Measurements from ENCODE around the gene TMEM61. TPM values are rescaled to one million over a fixed set of nuclear protein-coding genes. Genes with fewer than 3 reads are reported as not detected.

The TMEM61 gene
- total RNA-seq, 1 experiment from 2014 or later: 0.74 TPM

GRCh38 chr1:54987427-54987826, 7.0 kb downstream of the TMEM61 start:
- CTCF ChIA-PET: interaction anchor here (0.7 to 7.7 kb wide), 5 partner anchors 9 to 43 kb away, joined by 5 to 51 read pairs (median 27); partner anchors contain the start of gene BSND
- Mint-ChIP-seq H3K27ac (no peak overlapping the region), H3K4me1 (peaks cover 12% of the 10 kb centered on the region), H3K4me3 (no peak overlapping the region), H3K27me3 (ENCODE audit: low read depth) (no peaks in the 10 kb centered on the region; the same call in 1 of the 2 replicates), H3K36me3 (no peaks in the 10 kb centered on the region), H3K9me3 (no peaks in the 10 kb centered on the region)
- POLR2A ChIA-PET: no interaction called here
- TF ChIP-seq NR3C1 (CRISPR knock-in tag; conservative IDR thresholded peaks at IDR 0.05; ENCODE audit: low read depth) (no peak), ZNF671 (CRISPR knock-in tag; IDR thresholded peaks at IDR 0.05) (no peak), ZNF138 (CRISPR knock-in tag; conservative IDR thresholded peaks at IDR 0.05) (no peak), MYBL2 (CRISPR knock-in tag; IDR thresholded peaks at IDR 0.05) (no peak)
- TF ChIP-seq, protein P1, sequence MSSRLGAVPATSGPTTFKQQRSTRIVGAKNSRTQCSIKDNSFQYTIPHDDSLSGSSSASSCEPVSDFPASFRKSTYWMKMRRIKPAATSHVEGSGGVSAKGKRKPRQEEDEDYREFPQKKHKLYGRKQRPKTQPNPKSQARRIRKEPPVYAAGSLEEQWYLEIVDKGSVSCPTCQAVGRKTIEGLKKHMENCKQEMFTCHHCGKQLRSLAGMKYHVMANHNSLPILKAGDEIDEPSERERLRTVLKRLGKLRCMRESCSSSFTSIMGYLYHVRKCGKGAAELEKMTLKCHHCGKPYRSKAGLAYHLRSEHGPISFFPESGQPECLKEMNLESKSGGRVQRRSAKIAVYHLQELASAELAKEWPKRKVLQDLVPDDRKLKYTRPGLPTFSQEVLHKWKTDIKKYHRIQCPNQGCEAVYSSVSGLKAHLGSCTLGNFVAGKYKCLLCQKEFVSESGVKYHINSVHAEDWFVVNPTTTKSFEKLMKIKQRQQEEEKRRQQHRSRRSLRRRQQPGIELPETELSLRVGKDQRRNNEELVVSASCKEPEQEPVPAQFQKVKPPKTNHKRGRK (CRISPR knock-in tag; IDR thresholded peaks at IDR 0.05; ENCODE audit: borderline replicate concordance): no peak
- DNase-seq (ENCODE audit: low spot score) (no peak), ATAC-seq (no peak)

GRCh38 chr1:54987919-54988705, 7.7 kb downstream of the TMEM61 start:
- Mint-ChIP-seq H3K9me3 (no peaks in the 10 kb centered on the region), H3K4me3 (no peak overlapping the region), H3K27ac (no peak overlapping the region), H3K27me3 (ENCODE audit: low read depth) (no peaks in the 10 kb centered on the region), H3K4me1 (peaks cover 12% of the 10 kb centered on the region), H3K36me3 (no peaks in the 10 kb centered on the region)
- POLR2A ChIA-PET: interaction anchor here (0.8 kb wide), 1 partner anchor 9 kb away, joined by 3 read pairs; no protein-coding TSS in a partner anchor
- no peak for TF ChIP-seq ZNF263 (CRISPR knock-in tag; IDR thresholded peaks at IDR 0.05; ENCODE audit: low read depth)
- ATAC-seq: no peak
- CTCF ChIA-PET: interaction anchor here (0.7 to 7.7 kb wide), 5 partner anchors 8 to 43 kb away, joined by 5 to 51 read pairs (median 27); partner anchors contain the start of gene BSND
- DNase-seq (ENCODE audit: low spot score): no peak

DNA sequence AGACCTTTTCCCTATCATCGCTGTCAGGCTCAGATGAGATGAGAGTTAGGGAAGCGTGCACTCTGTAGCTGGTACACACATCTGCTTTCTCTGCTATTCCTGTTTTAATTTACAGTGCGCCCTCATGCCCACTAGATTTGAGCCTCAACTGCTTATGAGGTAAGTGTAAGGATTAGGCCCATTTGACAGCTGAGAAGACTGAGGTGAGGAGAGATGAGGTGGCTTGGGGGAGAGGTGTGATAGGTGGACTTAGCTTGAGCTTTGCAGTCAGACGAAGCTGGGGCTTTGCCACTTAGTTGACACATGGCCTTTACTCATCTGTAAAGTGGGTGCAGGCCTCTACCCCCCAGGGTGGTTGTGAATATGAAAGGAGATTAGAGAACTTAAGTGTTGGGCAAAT, 8.5 kb downstream of the TMEM61 start:
- CTCF ChIA-PET: interaction anchor here (1.5 to 7.7 kb wide), 7 partner anchors 7 to 44 kb away, joined by 5 to 51 read pairs (median 18); partner anchors contain the start of genes BSND and TMEM61
- H3K27ac Mint-ChIP-seq: no peak overlapping the region

More for the DNA sequence above, 8.5 kb downstream of the TMEM61 start:
- TF ChIP-seq, protein P2, sequence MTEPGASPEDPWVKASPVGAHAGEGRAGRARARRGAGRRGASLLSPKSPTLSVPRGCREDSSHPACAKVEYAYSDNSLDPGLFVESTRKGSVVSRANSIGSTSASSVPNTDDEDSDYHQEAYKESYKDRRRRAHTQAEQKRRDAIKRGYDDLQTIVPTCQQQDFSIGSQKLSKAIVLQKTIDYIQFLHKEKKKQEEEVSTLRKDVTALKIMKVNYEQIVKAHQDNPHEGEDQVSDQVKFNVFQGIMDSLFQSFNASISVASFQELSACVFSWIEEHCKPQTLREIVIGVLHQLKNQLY (CRISPR knock-in tag; IDR thresholded peaks at IDR 0.05): no peak
- TF ChIP-seq ERG (CRISPR knock-in tag; IDR thresholded peaks at IDR 0.05): no peak
- no peak for TF ChIP-seq NR2C2 (CRISPR knock-in tag; IDR thresholded peaks at IDR 0.05)
- TF ChIP-seq ELF4 (CRISPR knock-in tag; IDR thresholded peaks at IDR 0.05; ENCODE audit: low read depth): no peak
- TF ChIP-seq, protein P3, sequence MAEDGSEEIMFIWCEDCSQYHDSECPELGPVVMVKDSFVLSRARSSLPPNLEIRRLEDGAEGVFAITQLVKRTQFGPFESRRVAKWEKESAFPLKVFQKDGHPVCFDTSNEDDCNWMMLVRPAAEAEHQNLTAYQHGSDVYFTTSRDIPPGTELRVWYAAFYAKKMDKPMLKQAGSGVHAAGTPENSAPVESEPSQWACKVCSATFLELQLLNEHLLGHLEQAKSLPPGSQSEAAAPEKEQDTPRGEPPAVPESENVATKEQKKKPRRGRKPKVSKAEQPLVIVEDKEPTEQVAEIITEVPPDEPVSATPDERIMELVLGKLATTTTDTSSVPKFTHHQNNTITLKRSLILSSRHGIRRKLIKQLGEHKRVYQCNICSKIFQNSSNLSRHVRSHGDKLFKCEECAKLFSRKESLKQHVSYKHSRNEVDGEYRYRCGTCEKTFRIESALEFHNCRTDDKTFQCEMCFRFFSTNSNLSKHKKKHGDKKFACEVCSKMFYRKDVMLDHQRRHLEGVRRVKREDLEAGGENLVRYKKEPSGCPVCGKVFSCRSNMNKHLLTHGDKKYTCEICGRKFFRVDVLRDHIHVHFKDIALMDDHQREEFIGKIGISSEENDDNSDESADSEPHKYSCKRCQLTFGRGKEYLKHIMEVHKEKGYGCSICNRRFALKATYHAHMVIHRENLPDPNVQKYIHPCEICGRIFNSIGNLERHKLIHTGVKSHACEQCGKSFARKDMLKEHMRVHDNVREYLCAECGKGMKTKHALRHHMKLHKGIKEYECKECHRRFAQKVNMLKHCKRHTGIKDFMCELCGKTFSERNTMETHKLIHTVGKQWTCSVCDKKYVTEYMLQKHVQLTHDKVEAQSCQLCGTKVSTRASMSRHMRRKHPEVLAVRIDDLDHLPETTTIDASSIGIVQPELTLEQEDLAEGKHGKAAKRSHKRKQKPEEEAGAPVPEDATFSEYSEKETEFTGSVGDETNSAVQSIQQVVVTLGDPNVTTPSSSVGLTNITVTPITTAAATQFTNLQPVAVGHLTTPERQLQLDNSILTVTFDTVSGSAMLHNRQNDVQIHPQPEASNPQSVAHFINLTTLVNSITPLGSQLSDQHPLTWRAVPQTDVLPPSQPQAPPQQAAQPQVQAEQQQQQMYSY (CRISPR knock-in tag; IDR thresholded peaks at IDR 0.05): no peak
- no peak for TF ChIP-seq GRHL2 (CRISPR knock-in tag; IDR thresholded peaks at IDR 0.05; ENCODE audit: insufficient replicate concordance, severe bottlenecking)
- TF ChIP-seq, protein P4, sequence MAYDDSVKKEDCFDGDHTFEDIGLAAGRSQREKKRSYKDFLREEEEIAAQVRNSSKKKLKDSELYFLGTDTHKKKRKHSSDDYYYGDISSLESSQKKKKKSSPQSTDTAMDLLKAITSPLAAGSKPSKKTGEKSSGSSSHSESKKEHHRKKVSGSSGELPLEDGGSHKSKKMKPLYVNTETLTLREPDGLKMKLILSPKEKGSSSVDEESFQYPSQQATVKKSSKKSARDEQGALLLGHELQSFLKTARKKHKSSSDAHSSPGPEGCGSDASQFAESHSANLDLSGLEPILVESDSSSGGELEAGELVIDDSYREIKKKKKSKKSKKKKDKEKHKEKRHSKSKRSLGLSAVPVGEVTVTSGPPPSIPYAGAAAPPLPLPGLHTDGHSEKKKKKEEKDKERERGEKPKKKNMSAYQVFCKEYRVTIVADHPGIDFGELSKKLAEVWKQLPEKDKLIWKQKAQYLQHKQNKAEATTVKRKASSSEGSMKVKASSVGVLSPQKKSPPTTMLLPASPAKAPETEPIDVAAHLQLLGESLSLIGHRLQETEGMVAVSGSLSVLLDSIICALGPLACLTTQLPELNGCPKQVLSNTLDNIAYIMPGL (CRISPR knock-in tag; IDR thresholded peaks at IDR 0.05): no peak
- DNase-seq (ENCODE audit: low spot score) (no peak), ATAC-seq (no peak)
- H3K27me3 Mint-ChIP-seq (ENCODE audit: low read depth): no peaks in the 10 kb centered on the region
- H3K4me1 Mint-ChIP-seq: peaks cover 8% of the 10 kb centered on the region
- no peak overlapping the region for H3K4me3 Mint-ChIP-seq
- POLR2A ChIA-PET: no interaction called here
- no peaks in the 10 kb centered on the region for H3K9me3 Mint-ChIP-seq
- no peaks in the 10 kb centered on the region for H3K36me3 Mint-ChIP-seq
